DOHH2 (cell line): ENCODE data around the gene MYLIP.

Source experiments
- CTCF ChIP-seq: fragments of 200-600 bp; sonication (generic); IDR thresholded peaks from one replicate; pipeline ENCODE4 v1.5.1; 2014; ENCODE audit warnings: antibody characterized with exemption, mild to moderate bottlenecking, low read depth, low read length; ENCODE audit not compliant: poor library complexity, severe bottlenecking
- EZH2phosphoT487 ChIP-seq: fragments of 200-600 bp; sonication (generic); IDR thresholded peaks from 2 replicates; pipeline ENCODE4 v1.6.1; 2017; ENCODE audit warnings: borderline replicate concordance, mild to moderate bottlenecking, antibody characterized with exemption, low read length, moderate library complexity, mixed read lengths

DNA sequence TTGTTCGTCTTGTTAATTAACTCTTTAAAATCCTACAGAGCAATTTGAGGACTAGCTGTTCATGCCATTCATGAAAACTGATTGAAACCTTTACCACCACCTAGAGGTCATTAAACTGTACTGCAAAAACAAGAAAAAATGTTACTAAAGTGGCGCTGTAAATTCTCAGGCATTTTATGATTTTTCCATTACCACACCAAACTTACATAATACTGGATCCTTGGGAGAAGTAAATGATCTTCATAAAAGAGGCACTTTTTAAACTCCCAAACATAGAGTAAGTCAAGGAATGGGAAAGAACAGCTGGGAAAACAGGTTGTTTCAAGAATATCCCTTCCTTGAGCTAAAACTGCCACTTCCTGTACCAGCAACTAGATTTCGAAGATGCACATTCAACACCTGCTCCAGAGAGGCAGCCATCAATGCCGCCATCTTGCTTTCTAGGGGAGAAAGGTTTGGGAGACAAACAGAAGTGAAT is 54.3 kb downstream of the MYLIP start:
- TF ChIP-seq CTCF (peak; percentile 71), EZH2phosphoT487 (no peak)
